PC-9 (cell line): Measurements from ENCODE around the gene CASQ1. TPM values are rescaled to one million over a fixed set of nuclear protein-coding genes. Genes with fewer than 3 reads are reported as not detected.

Experiments used
- BruUV-seq: library from RNA; stranded (reverse); fragments of 400-500 nt; replicated peaks from 2 replicates; lab custom pipeline; 2021; lab: Mats Ljungman, UMichigan
- CTCF ChIA-PET: fragments of 300-600 bp; sonication (Branson Sonifier 250); formaldehyde crosslinking; loops from one replicate; lab custom pipeline; 2022; ENCODE audit warnings: antibody characterized with exemption; lab: Charles Lee
- POLR2A ChIA-PET: fragments of 300-600 bp; sonication (Branson Sonifier 250); formaldehyde crosslinking; loops from one replicate; lab custom pipeline; 2022; ENCODE audit warnings: antibody characterized with exemption; ENCODE audit not compliant: unreplicated experiment; lab: Charles Lee
- DNase-seq, 2 experiments: peaks; one replicate each; pipeline versions ENCODE4 v3.0.0 to v3.0.0-alpha.2; 2015 to 2022; ENCODE audit warnings: mixed read lengths in 1 of 2
- H2AFZ ChIP-seq: fragments of 200-600 bp; sonication (generic); 2 replicates; pipeline ENCODE4 v1.8.1; 2017; ENCODE audit warnings: antibody characterized with exemption
- H3F3A ChIP-seq: fragments of 200-600 bp; sonication (generic); 2 replicates; pipeline ENCODE4 v1.8.1; 2017; ENCODE audit warnings: antibody characterized with exemption, mild to moderate bottlenecking, low read depth; ENCODE audit not compliant: insufficient read depth
- H3K27ac ChIP-seq: fragments of 200-600 bp; sonication (generic); 2 replicates; pipeline ENCODE4 v1.6.1; 2016; ENCODE audit warnings: mixed run types
- H3K27me3 ChIP-seq: fragments of 200-600 bp; sonication (generic); 2 replicates; pipeline ENCODE4 v1.6.1; 2016; ENCODE audit warnings: low read depth, mixed run types; ENCODE audit not compliant: insufficient read depth
- H3K36me3 ChIP-seq: fragments of 200-600 bp; sonication (generic); 2 replicates; pipeline ENCODE4 v1.6.1; 2016; ENCODE audit warnings: low read depth, mixed run types
- H3K4me1 ChIP-seq: fragments of 200-600 bp; sonication (generic); replicated peaks from 2 replicates; pipeline ENCODE4 v1.6.1; 2016; ENCODE audit warnings: mixed run types; ENCODE audit not compliant: insufficient read depth
- H3K4me2 ChIP-seq: fragments of 200-600 bp; sonication (generic); 2 replicates; pipeline ENCODE4 v1.6.1; 2017; ENCODE audit warnings: mixed run types
- H3K4me3 ChIP-seq: fragments of 200-600 bp; sonication (generic); 2 replicates; pipeline ENCODE4 v1.6.1; 2016; ENCODE audit warnings: mixed run types
- H3K79me2 ChIP-seq: fragments of 200-600 bp; sonication (generic); 2 replicates; pipeline ENCODE4 v1.6.1; 2017; ENCODE audit warnings: low read depth, mixed run types
- H3K9me2 ChIP-seq: fragments of 200-600 bp; sonication (generic); 2 replicates; pipeline ENCODE4 v1.8.1; 2017; ENCODE audit warnings: mild to moderate bottlenecking; ENCODE audit not compliant: insufficient read depth
- H3K9me3 ChIP-seq: fragments of 200-600 bp; sonication (generic); 2 replicates; pipeline ENCODE4 v1.8.1; 2016; ENCODE audit warnings: low read depth; ENCODE audit not compliant: insufficient read depth
- H4K20me1 ChIP-seq: fragments of 200-600 bp; sonication (generic); 2 replicates; pipeline ENCODE4 v1.8.1; 2017; ENCODE audit not compliant: insufficient read depth
- CTCF ChIP-seq: fragments of 200-600 bp; sonication (generic); conservative IDR thresholded peaks from 2 replicates; pipeline ENCODE4 v1.6.1; 2017; ENCODE audit warnings: mixed run types, antibody characterized with exemption, mild to moderate bottlenecking, moderate library complexity
- EZH2 ChIP-seq: fragments of 200-600 bp; sonication (generic); IDR thresholded peaks from 2 replicates; pipeline ENCODE4 v1.8.0; 2017; ENCODE audit warnings: antibody characterized with exemption, low read depth
- intact Hi-C: fragments of 100-400 bp; cut with micrococcal nuclease; formaldehyde crosslinking; loops from one replicate; pipeline ENCODE4 v1.10.0; 2022; ENCODE audit not compliant: unreplicated experiment
- total RNA-seq: library from RNA; stranded (reverse); gene quantifications from 2 replicates; pipeline ENCODE4 v1.2.3, GENCODE V29; 2021

The CASQ1 gene
- total RNA-seq, 1 experiment from 2014 or later, result not detected

GRCh38 chr1:160158534-160158933, 31.8 kb upstream of the CASQ1 start:
- no peaks in the 10 kb centered on the region for H3K27me3 ChIP-seq
- TF ChIP-seq CTCF, result no peak
- TF ChIP-seq EZH2, result no peak
- no peaks in the 10 kb centered on the region; the same call in 1 of the 2 replicates for H3F3A ChIP-seq
- ChIA-PET POLR2A (no interaction called here), CTCF (no interaction called here)
- BruUV-seq, result no TSS peak
- intact Hi-C loops, result no loop called here
- H3K9me2 ChIP-seq, result no peaks in the 10 kb centered on the region; the same call in 1 of the 2 replicates
- no peak overlapping the region for H3K4me3 ChIP-seq
- no peak overlapping the region for H3K27ac ChIP-seq
- H3K36me3 ChIP-seq, result no peaks in the 10 kb centered on the region
- H3K4me2 ChIP-seq, result no peak overlapping the region
- DNase-seq, result no peak
- H3K9me3 ChIP-seq, result no peaks in the 10 kb centered on the region
- H3K4me1 ChIP-seq, result peaks cover 10% of the 10 kb centered on the region; the same call in 1 of the 2 replicates
- H4K20me1 ChIP-seq, result no peaks in the 10 kb centered on the region
- H3K79me2 ChIP-seq, result no peaks in the 10 kb centered on the region
- H2AFZ ChIP-seq, result no peak overlapping the region

- no TSS peak for BruUV-seq
- POLR2A ChIA-PET, result no interaction called here
Observed at GRCh38 chr1:160159846-160160245, 30.5 kb upstream of the CASQ1 start.

GRCh38 chr1:160161965-160162705, 28.2 kb upstream of the CASQ1 start:
- no peaks in the 10 kb centered on the region for H3K27me3 ChIP-seq
- H3K36me3 ChIP-seq, result no peaks in the 10 kb centered on the region
- BruUV-seq, result no TSS peak
- POLR2A ChIA-PET, result interaction anchor here (0.5 kb wide), 1 partner anchor 62 kb away, joined by 3 read pairs; no protein-coding TSS in a partner anchor
- H3K9me3 ChIP-seq, result no peaks in the 10 kb centered on the region
- H3K79me2 ChIP-seq, result no peaks in the 10 kb centered on the region
- H3K4me2 ChIP-seq, result no peak overlapping the region
- TF ChIP-seq CTCF (no peak), EZH2 (no peak)
- CTCF ChIA-PET, result interaction anchor here (1.0 kb wide), 1 partner anchor 58 kb away, joined by 3 read pairs; no protein-coding TSS in a partner anchor
- H3K4me3 ChIP-seq, result no peak overlapping the region
- no peak overlapping the region for H3K27ac ChIP-seq
- no peaks in the 10 kb centered on the region; the same call in 1 of the 2 replicates for H3F3A ChIP-seq
- no peak for DNase-seq
- intact Hi-C loops, result no loop called here
- H2AFZ ChIP-seq, result no peak overlapping the region
- H3K9me2 ChIP-seq, result no peaks in the 10 kb centered on the region; the same call in 1 of the 2 replicates
- H4K20me1 ChIP-seq, result no peaks in the 10 kb centered on the region
- peaks cover 14% of the 10 kb centered on the region; the same call in 1 of the 2 replicates for H3K4me1 ChIP-seq

More at GRCh38 chr1:160159846-160160245, 30.5 kb upstream of the CASQ1 start:
- DNase-seq, result peak in 1 of 2 experiments; percentile 63
- Histone ChIP-seq H3K27ac (no peak overlapping the region; the same call in 1 of the 2 replicates), H3K9me3 (no peaks in the 10 kb centered on the region), H3K9me2 (no peaks in the 10 kb centered on the region; the same call in 1 of the 2 replicates), H3K79me2 (no peaks in the 10 kb centered on the region), H3K27me3 (no peaks in the 10 kb centered on the region), H3K4me3 (no peak overlapping the region), H3K4me1 (peaks cover 10% of the 10 kb centered on the region; the same call in 1 of the 2 replicates), H3K4me2 (no peak overlapping the region), H3K36me3 (no peaks in the 10 kb centered on the region), H3F3A (no peaks in the 10 kb centered on the region; the same call in 1 of the 2 replicates), H4K20me1 (no peaks in the 10 kb centered on the region), H2AFZ (no peak overlapping the region)
- TF ChIP-seq CTCF (no peak), EZH2 (no peak)
- CTCF ChIA-PET, result no interaction called here
- intact Hi-C loops, result no loop called here
